IMR-90 (cell line): ENCODE data around the gene RPS23. TPM values are rescaled to one million over a fixed set of nuclear protein-coding genes. Genes with fewer than 3 reads are reported as not detected.
A peak's percentile ranks its signal among the peaks of the same experiment; 100 is the strongest.

Source experiments
- ATAC-seq: fragments of 200-7000 bp; cut with Tn5 transposase; 2 replicates; pipeline ENCODE4 v1.9.1; 2020; ENCODE audit warnings: low read depth, mild to moderate bottlenecking, moderate library complexity
- BruUV-seq: library from RNA; stranded (reverse); fragments of 400-500 nt; replicated peaks from 2 replicates; lab custom pipeline; 2021; lab: Mats Ljungman, UMichigan
- CTCF ChIA-PET: fragments of 300-600 bp; formaldehyde crosslinking; extraction: SDS; loops from one replicate; lab custom pipeline; 2021; ENCODE audit warnings: antibody characterized with exemption; lab: Yijun Ruan, JAX
- POLR2A ChIA-PET: fragments of 300-600 bp; sonication (Branson Sonifier 250); formaldehyde crosslinking; loops from one replicate; lab custom pipeline; 2022; ENCODE audit warnings: antibody characterized with exemption; ENCODE audit not compliant: unreplicated experiment; lab: Charles Lee
- DNase-seq: peaks from one replicate; pipeline ENCODE4 v3.0.0; 2013
- H2AFZ ChIP-seq: replicated peaks from 2 replicates; pipeline ENCODE3; 2013; ENCODE audit warnings: low read length, mild to moderate bottlenecking; ENCODE audit not compliant: poor library complexity
- H2AK5ac ChIP-seq: 2 replicates; pipeline ENCODE4 v1.6.1; 2013; ENCODE audit warnings: low read depth, low read length, inconsistent platforms
- H2AK9ac ChIP-seq: replicated peaks from 2 replicates; pipeline ENCODE3; 2013; ENCODE audit warnings: mild to moderate bottlenecking, low read depth, low read length, moderate library complexity; ENCODE audit not compliant: poor library complexity
- H2BK120ac ChIP-seq: 2 replicates; pipeline ENCODE4 v1.6.1; 2013; ENCODE audit warnings: low read depth, low read length, inconsistent platforms
- H2BK15ac ChIP-seq: 3 replicates; pipeline ENCODE4 v1.6.1; 2013; ENCODE audit warnings: low read depth, low read length, inconsistent platforms
- H2BK20ac ChIP-seq: 2 replicates; pipeline ENCODE4 v1.6.1; 2013; ENCODE audit warnings: low read depth, mild to moderate bottlenecking, inconsistent platforms, low read length, moderate library complexity
- H2BK5ac ChIP-seq: 2 replicates; pipeline ENCODE4 v1.6.1; 2013; ENCODE audit warnings: mild to moderate bottlenecking, low read depth, low read length, inconsistent platforms; ENCODE audit not compliant: poor library complexity, severe bottlenecking
- H3K14ac ChIP-seq: replicated peaks from 2 replicates; pipeline ENCODE4 v1.6.1; 2013; ENCODE audit warnings: low read depth, low read length, inconsistent platforms
- H3K18ac ChIP-seq: 2 replicates; pipeline ENCODE4 v1.6.1; 2013; ENCODE audit warnings: low read depth, low read length, control low read depth
- H3K23ac ChIP-seq: 2 replicates; pipeline ENCODE4 v1.6.1; 2013; ENCODE audit warnings: low read depth, low read length, inconsistent platforms
- H3K27ac ChIP-seq: 2 replicates; pipeline ENCODE4 v1.5.1; 2013; ENCODE audit warnings: mild to moderate bottlenecking, control low read depth, low read length; ENCODE audit not compliant: insufficient read depth
- H3K27me3 ChIP-seq: 2 replicates; pipeline ENCODE4 v1.6.1; 2013; ENCODE audit warnings: low read length; ENCODE audit not compliant: control insufficient read depth, insufficient read depth
- H3K36me3 ChIP-seq: 2 replicates; pipeline ENCODE4 v1.6.1; 2013; ENCODE audit warnings: low read length, mixed read lengths; ENCODE audit not compliant: control insufficient read depth, insufficient read depth
- H3K4ac ChIP-seq: 2 replicates; pipeline ENCODE4 v1.6.1; 2013; ENCODE audit warnings: low read depth, low read length, inconsistent platforms
- H3K4me1 ChIP-seq: 2 replicates; pipeline ENCODE4 v1.6.1; 2013; ENCODE audit warnings: low read length, mixed read lengths; ENCODE audit not compliant: control insufficient read depth, insufficient read depth
- H3K4me2 ChIP-seq: 2 replicates; pipeline ENCODE4 v1.6.1; 2013; ENCODE audit warnings: low read depth, mild to moderate bottlenecking, control low read depth, low read length, moderate library complexity
- H3K4me3 ChIP-seq: 2 replicates; pipeline ENCODE4 v1.5.1; 2013; ENCODE audit warnings: low read depth, mild to moderate bottlenecking, control low read depth, low read length, moderate library complexity; ENCODE audit not compliant: insufficient read depth
- H3K56ac ChIP-seq: 2 replicates; pipeline ENCODE4 v1.6.1; 2013; ENCODE audit warnings: low read length, inconsistent platforms; ENCODE audit not compliant: insufficient read depth; ENCODE audit errors: extremely low read depth
- H3K79me1 ChIP-seq, 2 experiments: 2 replicates each; pipeline ENCODE4 v1.6.1; 2013; ENCODE audit warnings: low read length in 2 of 2, inconsistent platforms in 1 of 2, low read depth in 1 of 2
- H3K9ac ChIP-seq: 2 replicates; pipeline ENCODE4 v1.6.1; 2013; ENCODE audit warnings: low read depth, low read length, control low read depth
- H3K9me1 ChIP-seq: 2 replicates; pipeline ENCODE4 v1.6.1; 2013; ENCODE audit warnings: low read length, inconsistent platforms; ENCODE audit not compliant: insufficient read depth
- H3K9me3 ChIP-seq: 2 replicates; pipeline ENCODE4 v1.6.1; 2013; ENCODE audit warnings: low read length; ENCODE audit not compliant: control insufficient read depth, insufficient read depth
- H4K20me1 ChIP-seq: 2 replicates; pipeline ENCODE4 v1.6.1; 2013; ENCODE audit warnings: low read length, inconsistent platforms; ENCODE audit not compliant: insufficient read depth
- H4K5ac ChIP-seq: 2 replicates; pipeline ENCODE4 v1.6.1; 2013; ENCODE audit warnings: mild to moderate bottlenecking, low read depth, low read length, control low read depth
- H4K8ac ChIP-seq, 2 experiments: 2 replicates each; pipeline ENCODE4 v1.6.1; 2013; ENCODE audit warnings: low read depth in 2 of 2, low read length in 2 of 2, control low read depth in 1 of 2, inconsistent platforms in 1 of 2
- H4K91ac ChIP-seq: 2 replicates; pipeline ENCODE4 v1.6.1; 2013; ENCODE audit warnings: low read depth, low read length, inconsistent platforms; ENCODE audit not compliant: insufficient read depth
- CEBPB ChIP-seq: IDR thresholded peaks from 2 replicates; pipeline ENCODE4 v1.6.1; 2012; ENCODE audit warnings: low read depth, low read length, improper control_type of control experiment
- CHD1 ChIP-seq: IDR thresholded peaks from 2 replicates; pipeline ENCODE4 v1.6.1; 2012; ENCODE audit warnings: low read depth, low read length, improper control_type of control experiment
- FOS ChIP-seq: fragments of 150-350 bp; IDR thresholded peaks from 2 replicates; pipeline ENCODE4 v1.6.1; 2016; ENCODE audit warnings: low read depth, low read length
- POLR2A ChIP-seq: IDR thresholded peaks from 2 replicates; pipeline ENCODE4 v1.6.1; 2012; ENCODE audit warnings: mild to moderate bottlenecking, low read depth, low read length
- RAD21 ChIP-seq: IDR thresholded peaks from 2 replicates; pipeline ENCODE4 v1.6.1; 2012; ENCODE audit warnings: low read length, improper control_type of control experiment
- WGBS, 2 experiments: methylation state at CpG; one replicate each; pipeline versions ENCODE4 v1.1.5 to v1.1.7; 2013; ENCODE audit warnings: missing lambda C conversion rate in 2 of 2; ENCODE audit not compliant: insufficient read length in 1 of 2; ENCODE audit errors: extremely low coverage in 2 of 2; 5-methylcytosine and 5-hydroxymethylcytosine counted together
- dilution Hi-C: fragments of 300-500 bp; cut with HindIII; formaldehyde crosslinking; loops from one replicate; pipeline ENCODE4 v1.14.3; 2018; ENCODE audit warnings: low sequenced_read_pairs; ENCODE audit not compliant: unreplicated experiment
- in situ Hi-C: fragments of 300-500 bp; cut with MboI; formaldehyde crosslinking; loops from 3 replicates; pipeline ENCODE4 v1.14.3; 2019; ENCODE audit warnings: low sequenced_read_pairs, inconsistent platforms, mixed read lengths
- intact Hi-C: fragments of 100-400 bp; cut with micrococcal nuclease; formaldehyde crosslinking; loops from 2 replicates; pipeline ENCODE4 v1.10.0; 2022
- polyA plus RNA-seq, 3 experiments: library from polyadenylated mRNA; depleted of rRNA; stranded (reverse); fragments of >200 nt; gene quantifications; 2 replicates each; pipeline ENCODE4 v1.2.3, GENCODE V29; 2012; ENCODE audit warnings: low replicate concordance in 1 of 3
- total RNA-seq: library from RNA; depleted of rRNA; stranded (reverse); fragments of >200 nt; gene quantifications from 2 replicates; pipeline ENCODE4 v1.2.3, GENCODE V29; 2012
- TF ChIP-seq, protein P1 (sequence below): fragments of 150-350 bp; IDR thresholded peaks from 2 replicates; pipeline ENCODE4 v1.6.1; 2017; ENCODE audit warnings: mild to moderate bottlenecking, antibody characterized with exemption, low read length, low read depth

RPS23 gene
- total and polyA plus RNA-seq, 2 of the 4 experiments (the other 2 are of a cell fraction) = 3,186 to 3,318 TPM

DNA sequence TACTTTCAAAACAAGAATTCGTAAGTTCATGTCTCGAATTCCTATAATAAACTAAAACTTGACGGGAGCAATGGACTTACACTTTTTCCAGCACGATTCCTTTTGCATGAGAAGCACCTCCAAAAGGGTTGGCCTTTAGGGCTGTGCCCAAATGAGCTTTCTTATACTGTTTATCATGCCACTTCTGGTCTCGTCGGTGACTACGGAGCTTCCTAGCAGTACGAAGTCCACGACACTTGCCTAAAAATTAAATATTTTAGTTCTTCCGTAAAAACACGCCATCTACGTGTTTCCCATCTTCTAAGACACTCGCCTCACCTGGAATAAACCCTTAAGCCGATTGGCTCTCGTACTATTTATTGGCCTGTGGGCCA lies 554 bp downstream of the RPS23 start:
- H4K8ac ChIP-seq = peak overlapping the region; percentile 94 to 99
- H3K9me1 ChIP-seq = peaks cover 4% of the 10 kb centered on the region; the same call in 1 of the 2 replicates
- POLR2A ChIA-PET = no interaction called here
- CTCF ChIA-PET = interaction anchor here (0.6 to 1.5 kb wide), 2 partner anchors 18 to 112 kb away, joined by 3 read pairs; no protein-coding TSS in a partner anchor
- no peaks in the 10 kb centered on the region; the same call in 1 of the 2 replicates for H4K20me1 ChIP-seq
- DNase-seq (no peak), ATAC-seq (no peak)
- H3K27ac ChIP-seq = peak overlapping the region; percentile 71
- no peaks in the 10 kb centered on the region for H3K9me3 ChIP-seq
- H3K23ac ChIP-seq = peak overlapping the region; percentile 99
- TF ChIP-seq FOS (no peak), CEBPB (no peak), RAD21 (no peak), CHD1 (no peak), POLR2A (no peak)
- TF ChIP-seq, protein P1, sequence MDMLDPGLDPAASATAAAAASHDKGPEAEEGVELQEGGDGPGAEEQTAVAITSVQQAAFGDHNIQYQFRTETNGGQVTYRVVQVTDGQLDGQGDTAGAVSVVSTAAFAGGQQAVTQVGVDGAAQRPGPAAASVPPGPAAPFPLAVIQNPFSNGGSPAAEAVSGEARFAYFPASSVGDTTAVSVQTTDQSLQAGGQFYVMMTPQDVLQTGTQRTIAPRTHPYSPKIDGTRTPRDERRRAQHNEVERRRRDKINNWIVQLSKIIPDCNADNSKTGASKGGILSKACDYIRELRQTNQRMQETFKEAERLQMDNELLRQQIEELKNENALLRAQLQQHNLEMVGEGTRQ = no peak
- intact Hi-C loops = no loop called here
- peak overlapping the region; percentile 100 for H3K4me2 ChIP-seq
- H3K36me3 ChIP-seq = peaks cover 22% of the 10 kb centered on the region
- H3K4ac ChIP-seq = peak overlapping the region; percentile 94
- H2BK120ac ChIP-seq = no peak overlapping the region
- H3K18ac ChIP-seq = peak overlapping the region; percentile 77
- no peaks in the 10 kb centered on the region for H3K27me3 ChIP-seq
- in situ Hi-C loops = no loop called here
- peak overlapping the region; percentile 97 for H2AK9ac ChIP-seq
- peak overlapping the region; percentile 58 for H4K91ac ChIP-seq
- H2BK5ac ChIP-seq = peak overlapping the region; percentile 85
- peak overlapping the region; percentile 92 for H3K4me3 ChIP-seq
- H2AFZ ChIP-seq = peak overlapping the region; percentile 74
- dilution Hi-C loops = no loop called here
- H3K4me1 ChIP-seq = no peaks in the 10 kb centered on the region
- peak overlapping the region; percentile 69 for H3K9ac ChIP-seq
- H2BK15ac ChIP-seq = no peak overlapping the region
- no TSS peak for BruUV-seq
- H3K56ac ChIP-seq = peak overlapping the region; percentile 88
- peak overlapping the region; percentile 95 for H4K5ac ChIP-seq
- peaks cover 29 to 48% of the 10 kb centered on the region in 2 experiments for H3K79me1 ChIP-seq
- peak overlapping the region; percentile 87 for H3K14ac ChIP-seq
- peak overlapping the region; percentile 98 for H2AK5ac ChIP-seq
- 3% methylated on average over 6 of the region's 15 CpGs; no CpG with 5 or more reads in 1 of the 2 experiments for WGBS, 2 experiments
- no peak overlapping the region for H2BK20ac ChIP-seq
